Activated naive CD4-positive, alpha-beta T cell treated with anti-CD3 and anti-CD28 coated beads, Interleukin-2, amount 10 ng/mL, durations not matched to agents 7 days and 5 days (primary cell): Measurements from ENCODE around the gene FUT7.

Experiments used
- CTCF ChIA-PET: fragments of 350-600 bp; sonication (Branson Sonifier 250); formaldehyde crosslinking; loops from one replicate; lab custom pipeline; 2021; ENCODE audit warnings: antibody characterized with exemption; lab: Charles Lee
- DNase-seq: peaks from one replicate; pipeline ENCODE4 v3.0.0-alpha.2; 2020
- H3K27ac Mint-ChIP-seq: one replicate; pipeline ENCODE4 v1.8.0; 2021; ENCODE audit warnings: mild to moderate bottlenecking, moderate library complexity, mixed read lengths
- H3K27me3 Mint-ChIP-seq: one replicate; pipeline ENCODE4 v1.8.0; 2021; ENCODE audit warnings: mild to moderate bottlenecking, mixed read lengths
- H3K36me3 Mint-ChIP-seq: one replicate; pipeline ENCODE4 v1.8.0; 2021; ENCODE audit warnings: mixed read lengths
- H3K4me1 Mint-ChIP-seq: one replicate; pipeline ENCODE4 v1.8.0; 2021; ENCODE audit warnings: mixed read lengths
- H3K4me3 Mint-ChIP-seq: one replicate; pipeline ENCODE4 v1.8.0; 2021; ENCODE audit warnings: mild to moderate bottlenecking, moderate library complexity, mixed read lengths
- H3K9me3 Mint-ChIP-seq: one replicate; pipeline ENCODE4 v1.8.0; 2021; ENCODE audit warnings: mixed read lengths

The FUT7 gene

GRCh38 chr9:137018761-137019559 is 12.9 kb downstream of the FUT7 start:
- Mint-ChIP-seq H3K27ac (no peak overlapping the region), H3K4me1 (peaks cover 3% of the 10 kb centered on the region), H3K4me3 (no peak overlapping the region), H3K36me3 (peaks cover 8% of the 10 kb centered on the region), H3K27me3 (no peaks in the 10 kb centered on the region), H3K9me3 (no peaks in the 10 kb centered on the region)
- DNase-seq = no peak
- CTCF ChIA-PET = interaction anchor here (3.9 kb wide), 1 partner anchor 11 kb away, joined by 22 read pairs; the partner anchor contains the start of gene ABCA2

DNA sequence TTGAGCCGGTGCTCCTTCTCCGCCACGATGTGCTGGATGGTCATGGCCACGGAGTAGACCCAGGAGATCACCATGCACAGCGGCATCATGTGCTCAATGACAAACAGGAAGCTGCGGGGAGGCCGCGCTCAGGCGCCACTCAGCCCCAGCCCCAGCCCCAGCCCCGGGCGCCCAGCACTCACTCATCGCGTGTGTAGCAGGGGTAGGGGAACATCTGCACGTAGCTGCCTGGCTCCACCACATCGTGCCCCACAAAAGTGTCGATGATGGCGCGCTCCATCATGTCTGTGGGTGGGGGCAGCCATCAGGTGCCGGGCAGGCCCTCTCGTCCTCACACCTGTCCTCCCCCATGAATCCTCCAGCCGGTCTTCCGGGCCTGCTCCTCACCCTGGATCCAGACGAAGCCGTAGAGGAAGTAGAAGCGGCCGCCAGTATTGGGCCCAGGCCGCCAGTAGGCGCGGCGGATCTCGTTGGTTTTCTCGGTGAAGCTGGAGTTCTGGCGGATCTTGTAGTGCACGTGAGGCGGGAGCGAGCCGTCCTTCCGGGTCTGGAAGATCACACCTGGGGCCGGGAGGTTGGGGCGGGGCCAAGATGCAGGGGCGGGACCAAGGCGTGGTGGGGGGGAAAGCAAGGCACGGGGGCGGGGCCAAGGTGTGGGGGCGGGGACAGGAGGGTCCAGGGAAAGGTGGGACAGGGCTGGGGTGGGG is 13.9 kb downstream of the FUT7 start:
- H3K27me3 Mint-ChIP-seq = no peaks in the 10 kb centered on the region
- H3K4me3 Mint-ChIP-seq = no peak overlapping the region
- no peak overlapping the region for H3K27ac Mint-ChIP-seq
- H3K36me3 Mint-ChIP-seq = peaks cover 8% of the 10 kb centered on the region
- peaks cover 3% of the 10 kb centered on the region for H3K4me1 Mint-ChIP-seq
- no peaks in the 10 kb centered on the region for H3K9me3 Mint-ChIP-seq
- CTCF ChIA-PET = interaction anchor here (1.0 kb wide), 1 partner anchor 17 kb away, joined by 3 read pairs; no protein-coding TSS in a partner anchor
- no peak for DNase-seq

GRCh38 chr9:137017071-137017470 is 14.8 kb downstream of the FUT7 start:
- CTCF ChIA-PET = interaction anchor here (1.0 kb wide), 1 partner anchor 18 kb away, joined by 3 read pairs; no protein-coding TSS in a partner anchor
- no peaks in the 10 kb centered on the region for H3K9me3 Mint-ChIP-seq

GRCh38 chr9:137016436-137016835 is 15.5 kb downstream of the FUT7 start:
- DNase-seq = no peak
- no peaks in the 10 kb centered on the region for H3K9me3 Mint-ChIP-seq
- no peaks in the 10 kb centered on the region for H3K27me3 Mint-ChIP-seq
- H3K36me3 Mint-ChIP-seq = peaks cover 8% of the 10 kb centered on the region
- H3K4me1 Mint-ChIP-seq = no peaks in the 10 kb centered on the region
- no peak overlapping the region for H3K27ac Mint-ChIP-seq
- no peak overlapping the region for H3K4me3 Mint-ChIP-seq
- CTCF ChIA-PET = interaction anchor here (1.0 kb wide), 1 partner anchor 19 kb away, joined by 3 read pairs; no protein-coding TSS in a partner anchor

More at GRCh38 chr9:137017071-137017470, 14.8 kb downstream of the FUT7 start:
- Mint-ChIP-seq H3K36me3 (peaks cover 8% of the 10 kb centered on the region), H3K27ac (no peak overlapping the region), H3K4me3 (no peak overlapping the region), H3K27me3 (no peaks in the 10 kb centered on the region), H3K4me1 (peaks cover under 1% of the 10 kb centered on the region)
- no peak for DNase-seq

DNA sequence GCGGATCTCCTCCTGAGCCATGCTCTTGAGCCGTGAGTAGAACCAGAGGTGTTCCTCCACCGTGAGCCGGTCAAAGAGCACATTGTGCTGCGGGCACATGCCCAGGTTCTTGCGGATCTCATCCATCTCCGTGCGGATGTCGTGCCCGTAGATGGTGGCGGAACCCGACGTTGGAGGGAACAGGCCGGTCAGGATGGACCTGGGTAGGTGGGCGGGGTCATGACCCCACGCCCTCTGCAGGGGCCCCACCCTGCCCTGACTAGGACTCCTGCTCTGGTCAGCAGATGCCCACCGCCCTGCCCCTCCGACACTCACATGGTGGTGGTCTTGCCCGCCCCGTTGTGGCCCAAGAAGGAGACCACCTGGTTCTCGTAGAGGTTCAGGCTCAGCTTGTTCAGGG is 15.9 kb downstream of the FUT7 start:
- Mint-ChIP-seq H3K36me3 (peaks cover 9% of the 10 kb centered on the region), H3K9me3 (no peaks in the 10 kb centered on the region), H3K27me3 (no peaks in the 10 kb centered on the region), H3K4me1 (no peaks in the 10 kb centered on the region), H3K4me3 (no peak overlapping the region), H3K27ac (no peak overlapping the region)
- CTCF ChIA-PET = interaction anchor here (1.0 kb wide), 1 partner anchor 19 kb away, joined by 3 read pairs; no protein-coding TSS in a partner anchor
- no peak for DNase-seq

GRCh38 chr9:137015540-137015930 is 16.4 kb downstream of the FUT7 start:
- H3K4me1 Mint-ChIP-seq = no peaks in the 10 kb centered on the region
- no peak overlapping the region for H3K4me3 Mint-ChIP-seq
- CTCF ChIA-PET = no interaction called here
- H3K27me3 Mint-ChIP-seq = no peaks in the 10 kb centered on the region
- peaks cover 10% of the 10 kb centered on the region for H3K36me3 Mint-ChIP-seq
- DNase-seq = no peak
- no peaks in the 10 kb centered on the region for H3K9me3 Mint-ChIP-seq
- no peak overlapping the region for H3K27ac Mint-ChIP-seq

DNA sequence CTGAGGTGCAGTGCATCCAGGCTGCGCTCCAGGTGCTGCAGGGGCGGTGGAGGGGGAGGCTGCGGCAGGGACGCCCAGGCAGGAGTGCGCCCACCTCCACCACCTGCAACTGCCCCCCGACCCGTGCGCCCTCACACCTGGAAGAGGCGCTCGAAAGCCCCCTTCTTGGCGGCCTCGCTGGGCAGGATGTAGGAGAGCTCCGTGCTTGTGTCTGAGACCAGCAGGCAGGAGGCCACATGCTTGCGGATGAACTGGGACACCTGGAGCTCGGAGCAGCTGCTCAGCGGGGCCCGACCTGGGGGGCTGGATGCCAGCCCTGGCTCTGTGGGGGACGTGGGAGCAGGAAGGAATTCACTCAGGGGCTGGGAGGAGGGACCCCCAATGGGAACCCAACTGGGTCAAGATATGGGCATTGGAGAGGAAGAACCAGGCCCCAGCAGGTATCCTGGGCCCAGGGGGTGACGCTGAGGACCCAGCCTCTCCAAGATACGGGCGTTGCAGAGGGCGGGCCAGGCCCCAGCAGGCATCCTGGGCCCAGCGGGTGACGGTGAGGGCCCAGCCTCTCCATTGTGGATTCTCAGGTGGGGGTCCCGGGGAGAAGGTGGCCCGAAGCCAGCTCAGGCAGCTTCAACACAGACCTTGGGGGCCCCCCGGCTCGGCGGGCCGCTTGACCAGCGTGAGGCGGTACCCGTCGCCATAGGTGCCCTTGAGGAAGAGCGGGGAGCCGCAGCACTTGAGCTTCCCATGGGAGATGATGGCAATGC is 16.9 kb downstream of the FUT7 start:
- no peak for DNase-seq
- CTCF ChIA-PET = no interaction called here
- Mint-ChIP-seq H3K27me3 (no peaks in the 10 kb centered on the region), H3K4me1 (no peaks in the 10 kb centered on the region), H3K4me3 (no peak overlapping the region), H3K9me3 (no peaks in the 10 kb centered on the region), H3K36me3 (peaks cover 11% of the 10 kb centered on the region), H3K27ac (no peak overlapping the region)

- Mint-ChIP-seq H3K27ac (no peak overlapping the region), H3K27me3 (no peaks in the 10 kb centered on the region), H3K4me3 (no peak overlapping the region), H3K36me3 (peaks cover 11% of the 10 kb centered on the region), H3K4me1 (no peaks in the 10 kb centered on the region), H3K9me3 (no peaks in the 10 kb centered on the region)
- CTCF ChIA-PET = interaction anchor here (0.6 kb wide), 1 partner anchor 203 kb away, joined by 4 read pairs; a partner anchor contains a TSS
- no peak for DNase-seq
These were observed 17.7 kb downstream of the FUT7 start for GRCh38 chr9:137014166-137014565.

DNA sequence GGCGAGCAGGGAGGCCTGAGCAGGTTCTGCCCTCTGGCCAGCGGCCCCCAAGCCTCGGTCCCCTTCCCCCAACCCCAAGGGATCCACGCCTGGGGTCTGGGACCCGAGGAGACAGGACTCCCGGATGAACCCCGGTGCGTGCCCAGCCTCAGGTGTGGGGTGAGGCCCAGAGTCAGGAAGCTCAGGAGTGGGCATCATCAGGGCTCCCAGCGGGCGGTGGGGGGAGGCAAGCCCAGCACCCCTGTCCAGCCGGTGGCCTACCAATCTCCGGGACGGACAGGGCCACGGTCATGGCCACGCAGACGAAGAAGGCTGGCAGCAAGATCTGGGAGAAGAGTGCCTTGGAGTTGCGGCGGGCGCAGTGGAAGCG is 18.3 kb downstream of the FUT7 start:
- no peak for DNase-seq
- no peaks in the 10 kb centered on the region for H3K27me3 Mint-ChIP-seq
- H3K36me3 Mint-ChIP-seq = peaks cover 11% of the 10 kb centered on the region
- CTCF ChIA-PET = no interaction called here
- H3K27ac Mint-ChIP-seq = no peak overlapping the region
- H3K4me1 Mint-ChIP-seq = no peaks in the 10 kb centered on the region
- no peaks in the 10 kb centered on the region for H3K9me3 Mint-ChIP-seq
- H3K4me3 Mint-ChIP-seq = no peak overlapping the region

GRCh38 chr9:137012694-137013570 is 19.0 kb downstream of the FUT7 start:
- Mint-ChIP-seq H3K27ac (no peak overlapping the region), H3K4me3 (no peak overlapping the region), H3K36me3 (peaks cover 11% of the 10 kb centered on the region), H3K27me3 (no peaks in the 10 kb centered on the region), H3K9me3 (no peaks in the 10 kb centered on the region), H3K4me1 (no peaks in the 10 kb centered on the region)
- CTCF ChIA-PET = no interaction called here
- DNase-seq = no peak

DNA sequence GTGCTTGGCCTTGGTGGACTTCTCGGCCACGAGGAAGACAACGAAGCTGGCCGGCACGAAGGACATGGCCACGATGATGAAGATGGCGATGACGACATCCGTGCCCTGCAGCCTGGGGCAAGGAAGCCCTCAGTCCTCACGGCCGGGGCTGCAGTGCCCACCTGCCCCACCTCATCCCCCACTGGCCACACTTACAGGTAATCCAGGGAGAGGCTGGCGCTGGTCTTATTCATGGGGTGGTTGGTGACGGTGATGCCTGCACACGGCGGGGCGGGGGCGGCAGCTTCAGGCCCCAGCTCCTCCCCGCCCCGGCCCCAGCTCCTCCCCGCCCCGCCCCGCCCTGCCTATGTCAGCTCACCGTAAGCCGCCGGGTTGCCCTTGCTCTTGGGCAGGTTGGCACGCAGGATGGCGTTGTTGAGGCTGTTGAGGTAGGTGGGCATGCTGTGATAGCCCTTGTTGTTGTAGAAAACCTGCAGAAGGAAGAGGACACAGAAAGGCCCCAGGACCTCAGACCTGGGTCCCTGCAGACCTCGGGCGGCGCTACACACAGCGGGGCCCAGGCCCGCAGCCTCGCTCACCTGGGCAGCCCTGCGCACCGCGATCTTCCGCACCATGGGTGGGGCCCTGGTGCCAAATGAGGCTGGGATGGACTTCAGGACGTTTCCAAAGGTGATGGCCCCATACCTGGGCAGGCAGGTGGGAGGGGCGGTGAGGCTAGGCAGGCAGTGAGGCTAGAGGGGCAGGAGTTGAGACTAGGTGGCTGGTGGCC is 19.8 kb downstream of the FUT7 start:
- no peak for DNase-seq
- no peak overlapping the region for H3K27ac Mint-ChIP-seq
- H3K4me1 Mint-ChIP-seq = no peaks in the 10 kb centered on the region
- CTCF ChIA-PET = no interaction called here
- peaks cover 11% of the 10 kb centered on the region for H3K36me3 Mint-ChIP-seq
- H3K4me3 Mint-ChIP-seq = no peak overlapping the region
- H3K9me3 Mint-ChIP-seq = no peaks in the 10 kb centered on the region
- no peaks in the 10 kb centered on the region for H3K27me3 Mint-ChIP-seq

DNA sequence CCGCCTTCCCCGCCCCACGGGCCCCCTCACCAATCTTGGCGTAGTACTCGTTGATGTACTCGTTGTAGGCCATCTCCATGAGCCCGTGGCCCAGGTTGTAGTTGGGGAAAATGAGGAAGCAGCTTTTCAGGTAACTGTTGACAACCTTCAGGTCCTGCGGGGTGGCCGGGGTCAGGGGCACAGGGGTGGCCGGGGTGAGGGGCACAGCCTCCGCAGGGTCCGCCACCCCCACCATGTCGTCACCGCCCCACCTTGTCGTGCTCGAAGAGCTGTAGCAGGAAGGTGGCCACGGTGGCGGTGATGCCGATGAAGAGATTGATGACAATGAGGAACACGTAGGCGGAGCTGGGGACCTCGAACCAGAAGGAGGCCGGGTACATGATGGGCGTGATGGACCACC is 20.7 kb downstream of the FUT7 start:
- no peak for DNase-seq
- CTCF ChIA-PET = no interaction called here
- H3K27ac Mint-ChIP-seq = no peak overlapping the region
- no peaks in the 10 kb centered on the region for H3K4me1 Mint-ChIP-seq
- peaks cover 6% of the 10 kb centered on the region for H3K36me3 Mint-ChIP-seq
- no peak overlapping the region for H3K4me3 Mint-ChIP-seq
- no peaks in the 10 kb centered on the region for H3K9me3 Mint-ChIP-seq
- H3K27me3 Mint-ChIP-seq = no peaks in the 10 kb centered on the region
